ENCODE measurements around the gene SULT2A1.
"Not testable (repeated sequence)": the region's sequence is repeated elsewhere in the genome, so short reads cannot be mapped to it uniquely, and the experiment has no call there.

Gene SULT2A1

GRCh38 chr19:47886010-47886559, at the start of gene SULT2A1:
Gene SULT2A1 (minus strand): TSS chr19:47886315. CDS start chr19:47886257, 58 bp downstream.
- no peak for DNase-seq

GRCh38 chr19:47928581-47928980, 42.5 kb upstream of the SULT2A1 start:
- DNase-seq: not testable (repeated sequence)

GRCh38 chr19:47920107-47920506, 34.0 kb upstream of the SULT2A1 start:
- DNase-seq: not testable (repeated sequence)

GRCh38 chr19:47910191-47910590, 24.1 kb upstream of the SULT2A1 start:
- DNase-seq: not testable (repeated sequence)

- DNase-seq: not testable (repeated sequence)
These were observed 23.2 kb upstream of the SULT2A1 start for GRCh38 chr19:47909350-47909749.

GRCh38 chr19:47901370-47901769, 15.3 kb upstream of the SULT2A1 start:
- DNase-seq: no peak

- DNase-seq: no peak
These were observed 13.2 kb upstream of the SULT2A1 start for GRCh38 chr19:47899335-47899734.

- DNase-seq: no peak
These were observed 11.7 kb upstream of the SULT2A1 start for GRCh38 chr19:47897861-47898260.

- DNase-seq: no peak
These were observed 10.7 kb upstream of the SULT2A1 start for GRCh38 chr19:47896773-47897172.

GRCh38 chr19:47896019-47896418, 9.9 kb upstream of the SULT2A1 start:
- DNase-seq: no peak

GRCh38 chr19:47895165-47895782, 9.2 kb upstream of the SULT2A1 start:
- DNase-seq: no peak

- DNase-seq: no peak
These were observed 6.0 kb upstream of the SULT2A1 start for GRCh38 chr19:47891923-47892666.

GRCh38 chr19:47891622-47891922, 5.5 kb upstream of the SULT2A1 start:
- DNase-seq: no peak

- DNase-seq: no peak
These were observed 4.9 kb upstream of the SULT2A1 start for GRCh38 chr19:47890865-47891621.

- DNase-seq: no peak
These were observed 1.1 kb downstream of the SULT2A1 start for GRCh38 chr19:47885067-47885463.

GRCh38 chr19:47882890-47883289, 3.2 kb downstream of the SULT2A1 start:
- DNase-seq: no peak

GRCh38 chr19:47881757-47882156, 4.4 kb downstream of the SULT2A1 start:
- no peak for DNase-seq

- DNase-seq: not testable (repeated sequence)
These were observed 6.7 kb downstream of the SULT2A1 start for GRCh38 chr19:47879385-47879784.

GRCh38 chr19:47878906-47879305, 7.2 kb downstream of the SULT2A1 start:
- no peak for DNase-seq

- no peak for DNase-seq
These were observed 20.9 kb downstream of the SULT2A1 start for GRCh38 chr19:47865166-47865565.

GRCh38 chr19:47863514-47863936, 22.6 kb downstream of the SULT2A1 start:
- DNase-seq: no peak

GRCh38 chr19:47861630-47862029, 24.5 kb downstream of the SULT2A1 start:
- no peak for DNase-seq

GRCh38 chr19:47860602-47861297, 25.4 kb downstream of the SULT2A1 start:
- no peak for DNase-seq
